H9 (cell line): ENCODE measurements around the gene DLG1. TPM values are rescaled to one million over a fixed set of nuclear protein-coding genes. Genes with fewer than 3 reads are reported as not detected.

Source experiments
- DNase-seq: peaks from one replicate; pipeline ENCODE4 v3.0.0-alpha.2; 2017
- H2AFZ ChIP-seq: one replicate; pipeline ENCODE4 v1.6.1; 2013; ENCODE audit warnings: mild to moderate bottlenecking, low read length, control low read depth, moderate library complexity
- H2AK5ac ChIP-seq: 2 replicates; pipeline ENCODE4 v1.6.1; 2013; ENCODE audit warnings: low read length, control low read depth, mixed read lengths; ENCODE audit not compliant: insufficient read length
- H2BK120ac ChIP-seq: one replicate; pipeline ENCODE4 v1.6.1; 2013; ENCODE audit warnings: low read depth, mild to moderate bottlenecking, low read length, control low read depth, inconsistent platforms; ENCODE audit not compliant: poor library complexity, severe bottlenecking
- H2BK12ac ChIP-seq: 2 replicates; pipeline ENCODE4 v1.6.1; 2013; ENCODE audit warnings: low read length, control low read depth, mixed read lengths, low read depth; ENCODE audit not compliant: insufficient read length
- H2BK15ac ChIP-seq: 2 replicates; pipeline ENCODE4 v1.6.1; 2013; ENCODE audit warnings: low read depth, low read length, control low read depth
- H2BK20ac ChIP-seq: one replicate; pipeline ENCODE4 v1.6.1; 2013; ENCODE audit warnings: low read depth, mild to moderate bottlenecking, low read length, control low read depth, inconsistent platforms; ENCODE audit not compliant: poor library complexity, severe bottlenecking
- H2BK5ac ChIP-seq: 2 replicates; pipeline ENCODE4 v1.6.1; 2013; ENCODE audit warnings: low read length, control low read depth, mixed read lengths; ENCODE audit not compliant: insufficient read length
- H3K14ac ChIP-seq: 2 replicates; pipeline ENCODE4 v1.6.1; 2013; ENCODE audit warnings: low read length, control low read depth; ENCODE audit not compliant: insufficient read depth
- H3K18ac ChIP-seq: 2 replicates; pipeline ENCODE4 v1.6.1; 2013; ENCODE audit warnings: low read depth, mild to moderate bottlenecking, mixed read lengths, low read length, control low read depth; ENCODE audit not compliant: insufficient read length
- H3K23ac ChIP-seq: 2 replicates; pipeline ENCODE4 v1.6.1; 2013; ENCODE audit warnings: low read length, control low read depth, mixed read lengths, low read depth; ENCODE audit not compliant: insufficient read length
- H3K23me2 ChIP-seq: 2 replicates; pipeline ENCODE4 v1.6.1; 2013; ENCODE audit warnings: low read depth, mild to moderate bottlenecking, mixed read lengths, low read length, control low read depth; ENCODE audit not compliant: insufficient read length, poor library complexity, severe bottlenecking
- H3K27ac ChIP-seq: 2 replicates; pipeline ENCODE4 v1.5.1; 2013; ENCODE audit warnings: low read length, control low read depth, mixed read lengths, low read depth; ENCODE audit not compliant: insufficient read length
- H3K27me3 ChIP-seq: 2 replicates; pipeline ENCODE4 v1.6.1; 2013; ENCODE audit warnings: low read length, control low read depth, inconsistent platforms; ENCODE audit not compliant: insufficient read depth
- H3K4ac ChIP-seq: 2 replicates; pipeline ENCODE4 v1.6.1; 2013; ENCODE audit warnings: low read depth, mild to moderate bottlenecking, control low read depth, inconsistent platforms, low read length, moderate library complexity
- H3K4me1 ChIP-seq: 2 replicates; pipeline ENCODE4 v1.6.1; 2013; ENCODE audit warnings: low read length, control low read depth, inconsistent platforms; ENCODE audit not compliant: insufficient read depth
- H3K4me2 ChIP-seq: 2 replicates; pipeline ENCODE4 v1.6.1; 2013; ENCODE audit warnings: low read length, control low read depth, mixed read lengths; ENCODE audit not compliant: insufficient read length, insufficient read depth
- H3K56ac ChIP-seq: 2 replicates; pipeline ENCODE4 v1.6.1; 2013; ENCODE audit warnings: low read depth, mild to moderate bottlenecking, mixed read lengths, low read length, control low read depth; ENCODE audit not compliant: insufficient read length
- H3K79me1 ChIP-seq: 2 replicates; pipeline ENCODE4 v1.6.1; 2013; ENCODE audit warnings: low read depth, mild to moderate bottlenecking, moderate library complexity, low read length, control low read depth, inconsistent platforms; ENCODE audit not compliant: insufficient read depth, poor library complexity, severe bottlenecking
- H3K79me2 ChIP-seq: 2 replicates; pipeline ENCODE4 v1.6.1; 2013; ENCODE audit warnings: low read length, control low read depth, inconsistent platforms; ENCODE audit not compliant: insufficient read depth
- H3K9ac ChIP-seq: 2 replicates; pipeline ENCODE4 v1.6.1; 2013; ENCODE audit warnings: low read length, control low read depth, mixed read lengths; ENCODE audit not compliant: insufficient read length; ENCODE audit errors: extremely low read depth
- H3K9me3 ChIP-seq: one replicate; pipeline ENCODE4 v1.6.1; 2013; ENCODE audit warnings: low read depth, low read length, inconsistent platforms; ENCODE audit not compliant: control insufficient read depth
- H3T11ph ChIP-seq: one replicate; pipeline ENCODE4 v1.6.1; 2013; ENCODE audit warnings: mild to moderate bottlenecking, low read length, control low read depth, inconsistent platforms
- H4K20me1 ChIP-seq: one replicate; pipeline ENCODE4 v1.6.1; 2013; ENCODE audit not compliant: control insufficient read depth, insufficient read length, insufficient read depth
- H4K5ac ChIP-seq: 2 replicates; pipeline ENCODE4 v1.6.1; 2013; ENCODE audit warnings: low read depth, mild to moderate bottlenecking, mixed read lengths, low read length, control low read depth; ENCODE audit not compliant: insufficient read length
- H4K8ac ChIP-seq: replicated peaks from 2 replicates; pipeline ENCODE4 v1.6.1; 2013; ENCODE audit warnings: low read length, control low read depth, mixed read lengths, low read depth; ENCODE audit not compliant: insufficient read length
- H4K91ac ChIP-seq: 2 replicates; pipeline ENCODE4 v1.6.1; 2013; ENCODE audit warnings: low read depth, mild to moderate bottlenecking, moderate library complexity, mixed read lengths, low read length, control low read depth; ENCODE audit not compliant: insufficient read length
- H3K27ac Mint-ChIP-seq, 3 experiments: 2 replicates in 2 of 3; 3 replicates in 1 of 3; pipeline ENCODE4 v1.8.0; 2020 to 2021; ENCODE audit warnings: mixed read lengths in 3 of 3, mild to moderate bottlenecking in 1 of 3, moderate library complexity in 1 of 3
- H3K27me3 Mint-ChIP-seq: 2 replicates; pipeline ENCODE4 v1.8.0; 2021; ENCODE audit warnings: low read depth, mild to moderate bottlenecking, moderate library complexity, mixed read lengths
- H3K36me3 Mint-ChIP-seq, 3 experiments: 2 replicates in 2 of 3; 3 replicates in 1 of 3; pipeline ENCODE4 v1.8.0; 2020 to 2021; ENCODE audit warnings: low read depth in 3 of 3, mixed read lengths in 3 of 3; ENCODE audit not compliant: insufficient read depth in 1 of 3
- H3K4me1 Mint-ChIP-seq, 2 experiments: 2 replicates each; pipeline ENCODE4 v1.8.0; 2020; ENCODE audit warnings: mixed read lengths in 2 of 2
- H3K4me3 Mint-ChIP-seq, 2 experiments: 2 replicates in 1 of 2; 3 replicates in 1 of 2; pipeline ENCODE4 v1.8.0; 2020 to 2021; ENCODE audit warnings: mild to moderate bottlenecking in 2 of 2, mixed read lengths in 2 of 2, moderate library complexity in 1 of 2
- H3K9me3 Mint-ChIP-seq, 2 experiments: 2 replicates in 1 of 2; 3 replicates in 1 of 2; pipeline ENCODE4 v1.8.0; 2020; ENCODE audit warnings: mild to moderate bottlenecking in 2 of 2, mixed read lengths in 2 of 2, moderate library complexity in 1 of 2
- WGBS: extraction: QIAGEN DNeasy Blood & Tissue Kit; methylation state at CpG from one replicate; pipeline ENCODE4 v1.1.7; 2013; ENCODE audit warnings: missing lambda C conversion rate, low lambda C conversion rate, mixed read lengths; ENCODE audit not compliant: insufficient read length; ENCODE audit errors: extremely low coverage; 5-methylcytosine and 5-hydroxymethylcytosine counted together
- total RNA-seq: library from RNA; stranded (reverse); gene quantifications from 2 replicates; pipeline ENCODE4 v1.2.1, GENCODE V29; 2021
- TF ChIP-seq, protein P1 (sequence below): fragments of 200-600 bp; sonication (generic); conservative IDR thresholded peaks from 3 replicates; pipeline ENCODE4 v1.8.0; 2021; ENCODE audit warnings: antibody characterized with exemption, mild to moderate bottlenecking

The DLG1 gene
- total RNA-seq, 1 experiment from 2014 or later = 84.1 TPM

DNA sequence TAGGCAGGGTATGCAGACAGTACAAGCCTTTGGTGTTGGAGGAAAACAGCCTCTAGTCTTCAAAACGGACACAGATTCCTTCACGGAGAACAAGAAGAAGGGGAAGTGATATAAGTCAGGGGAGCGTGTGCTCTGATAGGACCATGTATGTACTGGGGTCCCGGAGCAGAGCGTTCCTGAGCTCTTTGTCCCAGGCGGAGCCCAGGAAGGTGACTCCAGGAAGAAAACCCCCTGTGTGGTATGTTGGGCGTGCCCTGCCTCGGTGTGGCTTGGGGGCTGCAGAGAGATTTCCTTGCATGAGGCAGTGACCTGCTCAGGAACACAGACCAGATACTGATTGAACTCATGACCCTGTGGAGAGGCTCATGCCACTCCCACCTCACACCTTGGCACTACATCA, 290.5 kb downstream of the DLG1 start:
- Histone ChIP-seq H3K18ac (no peak overlapping the region), H2BK15ac (no peak overlapping the region), H2AFZ (no peak overlapping the region), H3K79me1 (no peaks in the 10 kb centered on the region), H3K14ac (no peak overlapping the region), H3K9me3 (no peaks in the 10 kb centered on the region), H2BK120ac (no peak overlapping the region), H3K4me1 (0 out of 2 replicates have a peak, but pooled peaks cover 6% of the 10 kb centered on the region), H4K5ac (no peak overlapping the region), H2AK5ac (no peak overlapping the region), H3K56ac (no peak overlapping the region), H3K4ac (no peak overlapping the region), H4K91ac (no peak overlapping the region), H3K23me2 (peaks cover 4% of the 10 kb centered on the region), H2BK5ac (no peak overlapping the region), H3K27ac (no peak overlapping the region), H2BK20ac (no peak overlapping the region), H3K9ac (no peak overlapping the region), H4K20me1 (no peaks in the 10 kb centered on the region), H2BK12ac (no peak overlapping the region), H3K79me2 (no peaks in the 10 kb centered on the region), H3K23ac (no peak overlapping the region), H4K8ac (no peak overlapping the region), H3T11ph (no peak overlapping the region), H3K27me3 (peaks cover 7% of the 10 kb centered on the region; the same call in 1 of the 2 replicates), H3K4me2 (no peak overlapping the region)
- Mint-ChIP-seq H3K9me3 (peaks cover 0 to 3% of the 10 kb centered on the region in 2 experiments; a peak in 2 of 5 replicates), H3K27ac (no peak overlapping the region), H3K27me3 (peaks cover 27% of the 10 kb centered on the region), H3K4me3 (no peak overlapping the region), H3K4me1 (peaks cover 15 to 16% of the 10 kb centered on the region in 2 experiments), H3K36me3 (peaks cover 3 to 13% (median 6%) of the 10 kb centered on the region in 3 experiments; a peak in 5 of 7 replicates)
- TF ChIP-seq, protein P1, sequence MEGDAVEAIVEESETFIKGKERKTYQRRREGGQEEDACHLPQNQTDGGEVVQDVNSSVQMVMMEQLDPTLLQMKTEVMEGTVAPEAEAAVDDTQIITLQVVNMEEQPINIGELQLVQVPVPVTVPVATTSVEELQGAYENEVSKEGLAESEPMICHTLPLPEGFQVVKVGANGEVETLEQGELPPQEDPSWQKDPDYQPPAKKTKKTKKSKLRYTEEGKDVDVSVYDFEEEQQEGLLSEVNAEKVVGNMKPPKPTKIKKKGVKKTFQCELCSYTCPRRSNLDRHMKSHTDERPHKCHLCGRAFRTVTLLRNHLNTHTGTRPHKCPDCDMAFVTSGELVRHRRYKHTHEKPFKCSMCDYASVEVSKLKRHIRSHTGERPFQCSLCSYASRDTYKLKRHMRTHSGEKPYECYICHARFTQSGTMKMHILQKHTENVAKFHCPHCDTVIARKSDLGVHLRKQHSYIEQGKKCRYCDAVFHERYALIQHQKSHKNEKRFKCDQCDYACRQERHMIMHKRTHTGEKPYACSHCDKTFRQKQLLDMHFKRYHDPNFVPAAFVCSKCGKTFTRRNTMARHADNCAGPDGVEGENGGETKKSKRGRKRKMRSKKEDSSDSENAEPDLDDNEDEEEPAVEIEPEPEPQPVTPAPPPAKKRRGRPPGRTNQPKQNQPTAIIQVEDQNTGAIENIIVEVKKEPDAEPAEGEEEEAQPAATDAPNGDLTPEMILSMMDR = no peak
- WGBS = no CpG with 5 or more reads among the region's 8 CpGs
- no peak for DNase-seq
